Measurements from ENCODE around the gene ALDH1A1.

DNA sequence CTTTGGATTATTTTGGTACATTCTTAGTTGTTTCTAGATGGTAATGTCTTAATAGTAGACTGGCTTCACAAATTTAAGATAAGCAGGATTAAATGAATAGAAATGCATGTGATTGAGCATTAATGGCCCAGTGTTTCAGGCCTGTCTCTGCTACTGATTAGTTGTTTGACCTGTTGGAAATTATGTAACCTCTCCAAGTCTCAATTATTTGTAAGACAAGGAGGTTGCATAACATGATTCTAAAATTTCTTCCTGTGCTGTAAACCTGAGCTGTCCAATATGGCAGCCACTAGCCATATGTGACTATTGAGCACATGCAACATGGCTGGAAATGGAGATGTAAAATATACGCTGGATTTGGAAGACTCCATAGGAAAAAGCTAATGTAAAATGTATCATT is 97.5 kb downstream of the ALDH1A1 start:
- TF ChIP-seq, protein P1, sequence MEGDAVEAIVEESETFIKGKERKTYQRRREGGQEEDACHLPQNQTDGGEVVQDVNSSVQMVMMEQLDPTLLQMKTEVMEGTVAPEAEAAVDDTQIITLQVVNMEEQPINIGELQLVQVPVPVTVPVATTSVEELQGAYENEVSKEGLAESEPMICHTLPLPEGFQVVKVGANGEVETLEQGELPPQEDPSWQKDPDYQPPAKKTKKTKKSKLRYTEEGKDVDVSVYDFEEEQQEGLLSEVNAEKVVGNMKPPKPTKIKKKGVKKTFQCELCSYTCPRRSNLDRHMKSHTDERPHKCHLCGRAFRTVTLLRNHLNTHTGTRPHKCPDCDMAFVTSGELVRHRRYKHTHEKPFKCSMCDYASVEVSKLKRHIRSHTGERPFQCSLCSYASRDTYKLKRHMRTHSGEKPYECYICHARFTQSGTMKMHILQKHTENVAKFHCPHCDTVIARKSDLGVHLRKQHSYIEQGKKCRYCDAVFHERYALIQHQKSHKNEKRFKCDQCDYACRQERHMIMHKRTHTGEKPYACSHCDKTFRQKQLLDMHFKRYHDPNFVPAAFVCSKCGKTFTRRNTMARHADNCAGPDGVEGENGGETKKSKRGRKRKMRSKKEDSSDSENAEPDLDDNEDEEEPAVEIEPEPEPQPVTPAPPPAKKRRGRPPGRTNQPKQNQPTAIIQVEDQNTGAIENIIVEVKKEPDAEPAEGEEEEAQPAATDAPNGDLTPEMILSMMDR (conservative IDR thresholded peaks at IDR 0.05; ENCODE audit: low read length), result no peak
- no peak for TF ChIP-seq EZH2phosphoT487 (IDR thresholded peaks at IDR 0.05; ENCODE audit: borderline replicate concordance, low read depth, low read length)
